A549 (cell line): ENCODE data around the gene ADGRA3. TPM values are rescaled to one million over a fixed set of nuclear protein-coding genes. Genes with fewer than 3 reads are reported as not detected.

Experiments
- ATAC-seq, 2 experiments: fragments of 200-7000 bp in 1 of 2; fragments of >200 bp in 1 of 2; cut with Nextera tagmentation in 1 of 2; cut with Tn5 transposase in 1 of 2; 3 replicates each; pipeline versions ENCODE4 v1.8.0 to v1.9.1; 2018 to 2020; ENCODE audit warnings: mild to moderate bottlenecking in 1 of 2, moderate library complexity in 1 of 2
- CTCF ChIA-PET: fragments of 300-600 bp; sonication (Branson Sonifier 250); formaldehyde crosslinking; extraction: SDS; loops from one replicate; lab custom pipeline; 2021; ENCODE audit warnings: antibody characterized with exemption, inconsistent platforms; lab: Yijun Ruan, JAX
- POLR2A ChIA-PET: fragments of 350-600 bp; formaldehyde crosslinking; extraction: SDS; loops from one replicate; lab custom pipeline; 2021; ENCODE audit warnings: antibody characterized with exemption, inconsistent platforms; lab: Yijun Ruan, JAX
- DNase-seq, 2 experiments: peaks; one replicate each; pipeline versions ENCODE4 v3.0.0 to v3.0.0-alpha.2; 2011 to 2016; ENCODE audit warnings: low read depth in 1 of 2, low spot score in 1 of 2
- FAIRE-seq: peaks from 2 replicates; lab custom pipeline; 2011; peaks lifted over from hg19 to GRCh38; lab: Jason Lieb, UNC
- H3K27ac ChIP-seq, 2 experiments: fragments of >200 bp; sonication (Bioruptor Twin); formaldehyde crosslinking; 3 replicates each; pipeline ENCODE4 v1.5.1; 2016 to 2017
- H3K4me1 ChIP-seq: fragments of >200 bp; sonication (Bioruptor Twin); formaldehyde crosslinking; 3 replicates; pipeline ENCODE4 v1.6.1; 2016
- H3K4me2 ChIP-seq: fragments of >200 bp; sonication (Bioruptor Twin); formaldehyde crosslinking; 3 replicates; pipeline ENCODE4 v1.6.1; 2016
- H3K4me3 ChIP-seq: fragments of >200 bp; sonication (Bioruptor Twin); formaldehyde crosslinking; 3 replicates; pipeline ENCODE4 v1.5.1; 2016
- H3K9me3 ChIP-seq: fragments of >200 bp; sonication (Bioruptor Twin); formaldehyde crosslinking; 3 replicates; pipeline ENCODE4 v1.6.1; 2016
- BHLHE40 ChIP-seq: IDR thresholded peaks from 2 replicates; pipeline ENCODE4 v1.6.1; 2012; ENCODE audit warnings: low read depth, low read length, inconsistent platforms
- CBX2 ChIP-seq: fragments of 200-600 bp; sonication (generic); IDR thresholded peaks from 2 replicates; pipeline ENCODE4 v1.6.1; 2016; ENCODE audit warnings: low read depth, mild to moderate bottlenecking, borderline replicate concordance
- CBX8 ChIP-seq: fragments of 200-600 bp; sonication (generic); IDR thresholded peaks from 2 replicates; pipeline ENCODE4 v1.6.1; 2016
- CHD4 ChIP-seq: fragments of 200-600 bp; sonication (generic); IDR thresholded peaks from 2 replicates; pipeline ENCODE4 v1.6.1; 2016; ENCODE audit warnings: antibody characterized with exemption, mild to moderate bottlenecking, borderline replicate concordance
- CTCF ChIP-seq: fragments of >200 bp; sonication (Bioruptor Twin); formaldehyde crosslinking; IDR thresholded peaks from 3 replicates; pipeline ENCODE4 v1.5.1; 2016
- ELK1 ChIP-seq: fragments of 150-350 bp; IDR thresholded peaks from 2 replicates; pipeline ENCODE4 v1.6.1; 2014; ENCODE audit warnings: low read depth, mild to moderate bottlenecking, low read length
- EP300 ChIP-seq, 2 experiments: fragments of >200 bp; sonication (Bioruptor Twin); formaldehyde crosslinking; IDR thresholded peaks; 2 replicates in 1 of 2; 3 replicates in 1 of 2; pipeline ENCODE4 v1.6.1; 2016 to 2017
- FOXS1 ChIP-seq: fragments of 250-450 bp; sonication (Bioruptor Pico); IDR thresholded peaks from 2 replicates; pipeline ENCODE4 v1.5.0; 2020; ENCODE audit warnings: mild to moderate bottlenecking, moderate library complexity
- GATA3 ChIP-seq: IDR thresholded peaks from 2 replicates; pipeline ENCODE4 v1.6.1; 2012; ENCODE audit warnings: borderline replicate concordance
- HOXB5 ChIP-seq: fragments of 250-450 bp; sonication (Bioruptor Pico); IDR thresholded peaks from 2 replicates; pipeline ENCODE4 v1.5.0; 2020; ENCODE audit warnings: mild to moderate bottlenecking, moderate library complexity
- KDM1A ChIP-seq: fragments of 200-600 bp; sonication (generic); IDR thresholded peaks from 2 replicates; pipeline ENCODE4 v1.6.1; 2016; ENCODE audit warnings: low read depth, mild to moderate bottlenecking
- MAX ChIP-seq: IDR thresholded peaks from 2 replicates; pipeline ENCODE4 v1.6.1; 2012
- MAZ ChIP-seq: fragments of 150-350 bp; IDR thresholded peaks from 2 replicates; pipeline ENCODE4 v1.6.1; 2014; ENCODE audit warnings: antibody characterized with exemption, low read depth, low read length, borderline replicate concordance
- POLR2A ChIP-seq: IDR thresholded peaks from 2 replicates; pipeline ENCODE4 v1.6.1; 2012; ENCODE audit warnings: mild to moderate bottlenecking, low read length
- RAD21 ChIP-seq, 2 experiments: fragments of >200 bp in 1 of 2; sonication (Bioruptor Twin) in 1 of 2; formaldehyde crosslinking in 1 of 2; IDR thresholded peaks in 1 of 2; conservative IDR thresholded peaks in 1 of 2; 2 replicates in 1 of 2; 3 replicates in 1 of 2; pipeline ENCODE4 v1.6.1; 2012 to 2018; ENCODE audit warnings: inconsistent platforms in 1 of 2
- RCOR1 ChIP-seq: fragments of 150-350 bp; IDR thresholded peaks from 2 replicates; pipeline ENCODE4 v1.6.1; 2014; ENCODE audit warnings: antibody characterized with exemption, low read length, low read depth
- SMC3 ChIP-seq: fragments of >200 bp; sonication (Bioruptor Twin); formaldehyde crosslinking; IDR thresholded peaks from 3 replicates; pipeline ENCODE4 v1.6.1; 2018; ENCODE audit warnings: inconsistent platforms
- SREBF2 ChIP-seq: fragments of 450-650 bp; IDR thresholded peaks from 2 replicates; pipeline ENCODE4 v1.6.1; 2014; ENCODE audit warnings: mild to moderate bottlenecking, moderate library complexity
- TFCP2L1 ChIP-seq: fragments of 250-450 bp; sonication (Bioruptor Pico); IDR thresholded peaks from 2 replicates; pipeline ENCODE4 v1.5.0; 2021; ENCODE audit warnings: mild to moderate bottlenecking
- ZC3H11A ChIP-seq: fragments of 450-650 bp; IDR thresholded peaks from 2 replicates; pipeline ENCODE4 v1.6.1; 2014; ENCODE audit warnings: antibody characterized with exemption, mild to moderate bottlenecking
- WGBS: methylation state at CpG from one replicate; pipeline ENCODE4 v1.1.6; 2017; ENCODE audit errors: missing lambda C conversion rate; 5-methylcytosine and 5-hydroxymethylcytosine counted together
- polyA minus RNA-seq: library from RNA; depleted of rRNA, polyadenylated mRNA; stranded (reverse); fragments of >200 nt; gene quantifications from 2 replicates; pipeline ENCODE4 v1.2.3, GENCODE V29; 2011; rRNA and poly(A)+ RNA removed
- polyA plus RNA-seq, 4 experiments: library from polyadenylated mRNA; depleted of rRNA in 3 of 4; stranded (reverse); fragments of >200 nt; fragmentation: RNase III in 1 of 4; extraction: RNeasy Plus Mini Kit Qiagen cat#74134 plus additional on column Dnase treatment in 1 of 4; gene quantifications; 2 replicates in 3 of 4; 3 replicates in 1 of 4; pipeline ENCODE4 v1.2.3, GENCODE V29; 2011 to 2017
- TF ChIP-seq, protein P1 (sequence below): IDR thresholded peaks from 2 replicates; pipeline ENCODE4 v1.6.1; 2012; ENCODE audit warnings: low read depth, borderline replicate concordance
- TF ChIP-seq, protein P2 (sequence below): fragments of 250-450 bp; sonication (Bioruptor Pico); IDR thresholded peaks from 2 replicates; pipeline ENCODE4 v1.5.0; 2020; ENCODE audit warnings: low read depth, mild to moderate bottlenecking, moderate library complexity
- TF ChIP-seq, protein P3 (sequence below): fragments of >200 bp; sonication (Bioruptor Twin); formaldehyde crosslinking; IDR thresholded peaks from 3 replicates; pipeline ENCODE4 v1.6.1; 2016

The ADGRA3 gene
- polyA plus RNA-seq (2011; rRNA removed) (20.0 and 33.4 TPM in 2 replicates), polyA plus RNA-seq (2017; fragmentation: RNase III; extraction: RNeasy Plus Mini Kit Qiagen cat#74134 plus additional on column Dnase treatment) (17.9 to 19.4 TPM (median 18.2 TPM) in 3 replicates), polyA minus RNA-seq (57.6 and 77.7 TPM in 2 replicates)
- polyA plus RNA-seq (2012; cell fraction: cytosol; rRNA removed): 8.3 and 8.9 TPM in 2 replicates
- polyA plus RNA-seq (2012; cell fraction: nucleus; rRNA removed): 8.8 and 20.9 TPM in 2 replicates

DNA sequence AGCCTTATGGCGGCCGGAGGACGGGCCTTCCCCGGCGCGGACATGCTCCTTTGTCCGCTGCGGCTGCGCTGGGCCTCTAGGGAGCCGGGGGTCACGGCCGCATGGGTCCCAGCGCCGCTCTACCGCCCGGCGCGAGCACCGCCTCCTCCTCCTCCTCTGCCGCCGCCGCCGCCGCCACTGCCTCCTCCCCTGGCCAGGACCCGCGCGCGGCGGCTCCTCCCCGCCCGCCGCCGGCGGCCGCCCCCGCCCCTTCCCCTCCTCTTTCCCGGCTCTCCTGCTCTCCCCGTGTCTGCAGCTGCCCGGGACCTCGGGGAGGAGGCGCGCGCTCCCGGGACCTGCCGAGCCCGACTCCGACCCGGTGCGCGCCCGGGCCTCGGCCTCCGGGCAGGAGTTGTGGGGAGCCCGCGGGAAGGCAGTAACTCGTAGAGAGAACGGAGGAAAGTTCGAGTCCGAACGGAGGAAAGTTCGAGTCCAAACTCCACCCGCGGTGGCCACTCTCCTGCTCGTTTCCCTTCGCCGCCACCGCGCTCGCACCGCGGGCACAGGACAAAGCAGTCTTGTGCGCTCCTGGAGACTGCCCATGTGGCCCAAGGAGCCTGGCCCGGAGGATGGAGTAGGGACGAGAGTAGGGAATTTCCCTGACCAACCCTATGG lies at the start of gene ADGRA3:
Gene ADGRA3, minus strand, starts transcription at position 179 of the 654 bp plus-strand sequence. CDS start 282 bp downstream, outside the sequence.
- Histone ChIP-seq H3K27ac (peak within 1 kb of the TSS; percentile 92 to 99), H3K9me3 (no peaks in the 10 kb centered on the region), H3K4me1 (peaks cover 15% of the 10 kb centered on the region; the same call in 2 of the 3 replicates), H3K4me2 (peak within 1 kb of the TSS; percentile 91), H3K4me3 (peak within 1 kb of the TSS; percentile 71)
- ChIA-PET POLR2A (interaction anchor here (1.9 kb wide), 1 partner anchor 10 kb away, joined by 14 read pairs; no protein-coding TSS in a partner anchor), CTCF (no interaction called here)
- 0% methylated on average over 11 of the region's 74 CpGs for WGBS
- TF ChIP-seq BHLHE40 (no peak), HOXB5 (CRISPR knock-in tag) (no peak), RCOR1 (no peak), CHD4 (no peak), SREBF2 (no peak), MAX (peak; percentile 52), POLR2A (peak; percentile 53)
- TF ChIP-seq, protein P1, sequence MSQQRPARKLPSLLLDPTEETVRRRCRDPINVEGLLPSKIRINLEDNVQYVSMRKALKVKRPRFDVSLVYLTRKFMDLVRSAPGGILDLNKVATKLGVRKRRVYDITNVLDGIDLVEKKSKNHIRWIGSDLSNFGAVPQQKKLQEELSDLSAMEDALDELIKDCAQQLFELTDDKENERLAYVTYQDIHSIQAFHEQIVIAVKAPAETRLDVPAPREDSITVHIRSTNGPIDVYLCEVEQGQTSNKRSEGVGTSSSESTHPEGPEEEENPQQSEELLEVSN: peak; percentile 45; the same call in 1 of the 2 replicates
- DNase-seq (peak; percentile 50 to 63), FAIRE-seq (no peak), ATAC-seq (peak; percentile 87 to 88)

GRCh38 chr4:22556495-22556894 lies 40.6 kb upstream of the ADGRA3 start:
- H3K4me3 ChIP-seq: no peak overlapping the region
- DNase-seq (no peak), ATAC-seq (no peak), FAIRE-seq (no peak)
- ChIA-PET CTCF (no interaction called here), POLR2A (no interaction called here)
- no peaks in the 10 kb centered on the region for H3K9me3 ChIP-seq
- no peaks in the 10 kb centered on the region for H3K4me1 ChIP-seq
- no peak for TF ChIP-seq ELK1
- TF ChIP-seq EP300 (IDR thresholded peaks at IDR 0.05): no peak
- no peak for TF ChIP-seq KDM1A
- no peak for TF ChIP-seq MAZ
- H3K4me2 ChIP-seq: no peak overlapping the region
- H3K27ac ChIP-seq: no peak overlapping the region

DNA sequence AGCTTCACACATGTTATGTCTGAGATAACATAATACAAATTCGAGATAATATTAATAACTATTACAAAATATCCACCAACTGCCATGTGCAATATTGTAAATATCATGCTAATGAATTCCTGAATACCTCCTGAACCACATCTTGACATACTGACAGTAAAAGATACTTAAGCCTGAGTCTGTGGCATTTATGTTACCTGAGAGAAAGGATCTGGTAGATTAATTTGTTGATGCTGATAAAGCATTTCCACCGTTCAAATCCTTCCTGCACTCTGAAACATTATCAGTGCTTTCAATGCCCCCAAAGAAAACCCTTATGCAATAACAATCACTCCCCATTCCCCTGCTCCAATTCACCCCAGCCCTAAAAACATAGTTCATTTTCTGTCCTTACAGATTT lies 38.8 kb upstream of the ADGRA3 start:
- ATAC-seq: no peak
- ChIA-PET POLR2A (no interaction called here), CTCF (no interaction called here)
- H3K27ac ChIP-seq: no peak overlapping the region
- no peaks in the 10 kb centered on the region for H3K4me1 ChIP-seq
- no peak overlapping the region for H3K4me3 ChIP-seq
- no peak for TF ChIP-seq CBX2
- TF ChIP-seq CBX8: no peak
- no peak for TF ChIP-seq MAX
- TF ChIP-seq GATA3: no peak
- TF ChIP-seq KDM1A: no peak
- TF ChIP-seq HOXB5 (CRISPR knock-in tag): no peak
- TF ChIP-seq SMC3: no peak
- no peak for TF ChIP-seq TFCP2L1
- TF ChIP-seq ZC3H11A: no peak
- TF ChIP-seq, protein P2, sequence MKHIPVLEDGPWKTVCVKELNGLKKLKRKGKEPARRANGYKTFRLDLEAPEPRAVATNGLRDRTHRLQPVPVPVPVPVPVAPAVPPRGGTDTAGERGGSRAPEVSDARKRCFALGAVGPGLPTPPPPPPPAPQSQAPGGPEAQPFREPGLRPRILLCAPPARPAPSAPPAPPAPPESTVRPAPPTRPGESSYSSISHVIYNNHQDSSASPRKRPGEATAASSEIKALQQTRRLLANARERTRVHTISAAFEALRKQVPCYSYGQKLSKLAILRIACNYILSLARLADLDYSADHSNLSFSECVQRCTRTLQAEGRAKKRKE: no peak
- no peak for TF ChIP-seq RAD21 (conservative IDR thresholded peaks at IDR 0.05 in 1 of 2, IDR thresholded peaks at IDR 0.05 in 1 of 2)
- no peak for TF ChIP-seq RCOR1
- TF ChIP-seq FOXS1 (CRISPR knock-in tag): no peak
- no peak for TF ChIP-seq CTCF
- TF ChIP-seq, protein P3, sequence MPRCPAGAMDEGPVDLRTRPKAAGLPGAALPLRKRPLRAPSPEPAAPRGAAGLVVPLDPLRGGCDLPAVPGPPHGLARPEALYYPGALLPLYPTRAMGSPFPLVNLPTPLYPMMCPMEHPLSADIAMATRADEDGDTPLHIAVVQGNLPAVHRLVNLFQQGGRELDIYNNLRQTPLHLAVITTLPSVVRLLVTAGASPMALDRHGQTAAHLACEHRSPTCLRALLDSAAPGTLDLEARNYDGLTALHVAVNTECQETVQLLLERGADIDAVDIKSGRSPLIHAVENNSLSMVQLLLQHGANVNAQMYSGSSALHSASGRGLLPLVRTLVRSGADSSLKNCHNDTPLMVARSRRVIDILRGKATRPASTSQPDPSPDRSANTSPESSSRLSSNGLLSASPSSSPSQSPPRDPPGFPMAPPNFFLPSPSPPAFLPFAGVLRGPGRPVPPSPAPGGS: no peak
- TF ChIP-seq, all 56 proteins: peak for 0
- no peak for FAIRE-seq
- H3K9me3 ChIP-seq: no peaks in the 10 kb centered on the region
- 1% methylated on average over 2 of the region's 2 CpGs for WGBS
- DNase-seq: no peak
- H3K4me2 ChIP-seq: no peak overlapping the region
